ENCODE measurements around the gene FBXL3.

The FBXL3 gene

DNA sequence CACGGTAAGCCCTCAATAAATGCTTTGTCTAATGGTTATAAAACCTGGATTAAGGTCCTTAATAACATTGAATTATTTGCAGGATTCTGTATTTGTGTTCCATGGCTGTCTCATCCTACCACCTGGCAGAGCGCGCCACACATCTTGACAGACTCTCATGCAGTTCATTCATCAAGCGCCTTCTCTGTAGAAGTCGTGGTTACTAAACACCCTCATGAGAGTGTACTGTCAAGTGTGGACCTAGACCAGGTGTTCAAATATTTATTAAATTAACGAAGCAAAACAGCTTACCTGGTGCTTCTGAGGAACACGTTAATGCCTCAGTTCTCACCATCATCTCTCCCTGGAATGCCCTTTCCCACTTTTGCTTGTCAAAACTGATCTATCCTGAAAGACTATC is 13.1 kb upstream of the FBXL3 start:
- Histone ChIP-seq H3K4me3 (ENCODE audit: low read length) (no peak overlapping the region), H3K9me3 (ENCODE audit: low read length) (no peaks in the 10 kb centered on the region), H3K27me3 (ENCODE audit: insufficient read depth, low read length) (no peaks in the 10 kb centered on the region), H3K36me3 (ENCODE audit: insufficient read depth, low read length) (peaks cover 8% of the 10 kb centered on the region), H3K4me1 (ENCODE audit: insufficient read depth, low read length) (no peaks in the 10 kb centered on the region), H2AFZ (ENCODE audit: low read depth, low read length) (no peak overlapping the region)

GRCh38 chr13:77038907-77039480 is 12.0 kb upstream of the FBXL3 start:
- Histone ChIP-seq H3K9me3 (ENCODE audit: low read length) (no peaks in the 10 kb centered on the region), H2AFZ (ENCODE audit: low read depth, low read length) (no peak overlapping the region), H3K27me3 (ENCODE audit: insufficient read depth, low read length) (no peaks in the 10 kb centered on the region), H3K4me3 (ENCODE audit: low read length) (no peak overlapping the region), H3K4me1 (ENCODE audit: insufficient read depth, low read length) (no peaks in the 10 kb centered on the region), H3K36me3 (ENCODE audit: insufficient read depth, low read length) (no peaks in the 10 kb centered on the region)

DNA sequence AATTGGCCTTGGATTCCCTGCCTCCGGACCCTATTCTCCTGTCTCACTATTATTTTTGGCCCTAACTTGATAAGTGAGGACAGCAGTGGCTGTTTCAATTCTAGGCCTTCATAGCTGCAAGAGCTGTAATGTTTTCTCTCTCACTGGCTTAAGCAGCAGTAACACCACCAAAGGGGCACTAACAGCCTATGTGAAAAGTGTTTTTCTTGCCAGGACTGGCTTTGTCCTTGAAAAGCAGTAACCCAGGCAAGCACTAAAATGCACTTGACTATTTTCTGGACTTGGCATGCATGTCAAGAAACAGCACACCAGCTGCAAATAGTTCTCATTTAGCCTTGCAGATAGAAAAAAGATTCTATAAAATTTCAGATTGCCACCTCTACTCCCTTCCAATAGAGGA is 9.3 kb upstream of the FBXL3 start:
- Histone ChIP-seq H3K4me1 (ENCODE audit: insufficient read depth, low read length) (no peaks in the 10 kb centered on the region), H3K27me3 (ENCODE audit: insufficient read depth, low read length) (no peaks in the 10 kb centered on the region), H3K36me3 (ENCODE audit: insufficient read depth, low read length) (no peaks in the 10 kb centered on the region), H3K4me3 (ENCODE audit: low read length) (no peak overlapping the region), H3K9me3 (ENCODE audit: low read length) (no peaks in the 10 kb centered on the region), H2AFZ (ENCODE audit: low read depth, low read length) (no peak overlapping the region)

DNA sequence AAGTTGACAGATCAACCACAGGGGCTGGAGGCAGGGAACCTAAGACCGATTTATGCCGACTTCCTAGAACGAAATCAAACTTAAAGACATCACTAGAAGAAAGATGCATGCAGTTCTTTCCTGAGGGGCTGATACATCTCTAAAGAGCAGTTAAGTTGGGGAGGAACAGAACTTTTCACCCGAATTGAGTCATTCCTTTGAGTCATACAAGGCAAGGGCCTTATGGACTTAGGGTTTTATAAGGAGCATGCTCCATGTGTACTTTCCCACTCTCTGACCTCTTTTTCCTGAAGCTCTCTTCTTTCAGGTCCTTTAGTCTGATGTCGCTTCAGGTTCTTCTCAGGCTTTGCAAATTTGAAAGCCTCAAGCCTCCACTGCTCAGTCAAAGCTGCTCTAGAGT is 7.9 kb upstream of the FBXL3 start:
- Histone ChIP-seq H3K27me3 (ENCODE audit: insufficient read depth, low read length) (no peaks in the 10 kb centered on the region), H3K4me3 (ENCODE audit: low read length) (no peak overlapping the region)

GRCh38 chr13:77033717-77034302 is 6.9 kb upstream of the FBXL3 start:
- H3K36me3 ChIP-seq (ENCODE audit: insufficient read depth, low read length): no peaks in the 10 kb centered on the region

More for the DNA sequence above, 7.9 kb upstream of the FBXL3 start:
- no peaks in the 10 kb centered on the region for H3K4me1 ChIP-seq (ENCODE audit: insufficient read depth, low read length)
- no peaks in the 10 kb centered on the region for H3K36me3 ChIP-seq (ENCODE audit: insufficient read depth, low read length)
- no peaks in the 10 kb centered on the region for H3K9me3 ChIP-seq (ENCODE audit: low read length)
- H2AFZ ChIP-seq (ENCODE audit: low read depth, low read length): no peak overlapping the region

DNA sequence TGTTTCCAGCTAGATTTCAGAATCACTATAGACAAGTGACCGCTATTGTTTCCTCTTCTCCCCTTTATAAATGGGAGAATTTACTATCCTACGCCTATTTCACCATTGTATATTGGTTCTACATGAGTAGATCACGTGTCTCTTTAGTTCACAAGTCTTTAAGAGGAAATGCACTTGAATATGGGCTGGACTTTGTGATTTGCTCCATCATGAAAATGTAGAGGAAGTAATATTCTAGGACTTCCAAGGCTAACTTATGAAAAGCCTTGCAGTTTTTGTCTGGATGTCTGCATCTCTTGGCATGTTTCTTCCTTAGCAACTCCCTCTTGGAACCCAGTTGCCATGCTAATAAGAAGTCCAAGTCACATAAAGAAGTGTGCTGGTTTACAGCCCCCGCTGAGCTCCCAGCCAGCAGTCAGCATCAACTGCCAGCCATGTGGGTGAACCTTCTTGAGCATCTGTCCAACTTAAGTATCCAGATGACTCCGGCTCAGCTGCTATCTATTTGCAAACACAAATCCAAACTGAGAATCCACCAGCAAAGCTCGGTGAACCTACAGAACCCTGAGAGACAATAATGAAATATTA is 4.8 kb upstream of the FBXL3 start:
- Histone ChIP-seq H3K36me3 (ENCODE audit: insufficient read depth, low read length) (no peaks in the 10 kb centered on the region), H3K9me3 (ENCODE audit: low read length) (no peaks in the 10 kb centered on the region), H3K27me3 (ENCODE audit: insufficient read depth, low read length) (no peaks in the 10 kb centered on the region), H3K4me3 (ENCODE audit: low read length) (no peak overlapping the region), H3K4me1 (ENCODE audit: insufficient read depth, low read length) (peaks cover 11% of the 10 kb centered on the region), H2AFZ (ENCODE audit: low read depth, low read length) (no peak overlapping the region)

More at GRCh38 chr13:77033717-77034302, 6.9 kb upstream of the FBXL3 start:
- H3K9me3 ChIP-seq (ENCODE audit: low read length): no peaks in the 10 kb centered on the region
- no peaks in the 10 kb centered on the region for H3K27me3 ChIP-seq (ENCODE audit: insufficient read depth, low read length)
- H3K4me3 ChIP-seq (ENCODE audit: low read length): no peak overlapping the region
- no peak overlapping the region for H2AFZ ChIP-seq (ENCODE audit: low read depth, low read length)
- no peaks in the 10 kb centered on the region for H3K4me1 ChIP-seq (ENCODE audit: insufficient read depth, low read length)

GRCh38 chr13:77029436-77029835 is 2.5 kb upstream of the FBXL3 start:
- H3K27me3 ChIP-seq (ENCODE audit: insufficient read depth, low read length): no peaks in the 10 kb centered on the region
- no peaks in the 10 kb centered on the region for H3K36me3 ChIP-seq (ENCODE audit: insufficient read depth, low read length)
- H3K9me3 ChIP-seq (ENCODE audit: low read length): no peaks in the 10 kb centered on the region
- peaks cover 24% of the 10 kb centered on the region for H3K4me1 ChIP-seq (ENCODE audit: insufficient read depth, low read length)
- no peak overlapping the region for H3K4me3 ChIP-seq (ENCODE audit: low read length)
- no peak overlapping the region for H2AFZ ChIP-seq (ENCODE audit: low read depth, low read length)

DNA sequence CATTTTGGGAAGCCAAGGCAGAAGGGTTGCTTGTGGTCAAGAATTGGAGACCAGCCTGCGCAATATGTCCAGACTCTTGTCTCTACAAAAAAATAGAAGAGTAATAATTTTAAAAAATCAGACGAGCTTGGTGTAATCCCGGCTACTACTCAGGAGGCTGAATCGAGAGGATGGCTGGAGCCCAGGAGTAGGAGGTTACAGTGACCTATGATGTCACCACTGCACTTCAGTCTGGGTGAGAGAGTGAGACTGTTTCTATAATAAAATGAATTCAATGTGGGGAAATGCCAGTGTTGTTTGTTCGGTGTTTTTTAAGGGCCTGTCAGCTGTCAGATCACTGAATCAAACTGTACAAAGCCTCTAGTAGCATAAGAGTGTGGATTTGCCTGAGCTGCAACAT is 1.2 kb upstream of the FBXL3 start:
- H3K9me3 ChIP-seq (ENCODE audit: low read length): no peaks in the 10 kb centered on the region
- no peaks in the 10 kb centered on the region for H3K27me3 ChIP-seq (ENCODE audit: insufficient read depth, low read length)
- peaks cover 3% of the 10 kb centered on the region for H3K36me3 ChIP-seq (ENCODE audit: insufficient read depth, low read length)
- peaks cover 34% of the 10 kb centered on the region for H3K4me1 ChIP-seq (ENCODE audit: insufficient read depth, low read length)
- H3K4me3 ChIP-seq (ENCODE audit: low read length): peak overlapping the region; percentile 69
- peak overlapping the region; percentile 80 for H2AFZ ChIP-seq (ENCODE audit: low read depth, low read length)

DNA sequence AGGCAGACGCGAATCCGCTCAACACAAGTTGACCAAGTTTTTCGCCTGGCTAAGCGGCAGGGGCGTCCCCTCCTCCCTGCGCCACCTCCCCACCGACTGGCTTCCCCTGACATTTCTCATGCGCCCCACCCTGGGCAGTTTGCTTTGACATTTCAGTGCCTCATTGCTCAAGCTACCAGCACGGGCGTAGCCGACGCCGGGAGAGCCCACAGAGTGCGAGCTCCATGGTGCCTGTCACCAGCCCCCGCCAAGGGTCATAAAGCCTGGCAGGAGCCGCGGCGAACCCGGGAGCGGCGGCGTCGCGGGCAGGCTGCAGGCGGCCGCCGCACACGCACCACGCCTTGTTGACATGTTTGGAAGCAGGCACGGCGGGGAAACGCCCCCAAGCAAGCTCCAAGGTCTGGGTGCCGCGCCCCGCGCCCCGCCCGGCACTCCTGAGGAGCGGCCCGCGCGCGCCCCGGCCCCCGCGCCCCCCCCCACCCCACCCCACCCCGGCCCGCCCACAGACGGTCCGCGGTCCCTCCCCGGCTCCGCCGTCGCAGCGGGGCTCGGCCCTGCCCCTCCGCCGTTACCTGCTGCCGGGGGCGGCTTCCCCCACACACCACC is 601 bp downstream of the FBXL3 start:
- Histone ChIP-seq H3K27me3 (ENCODE audit: insufficient read depth, low read length) (no peaks in the 10 kb centered on the region), H3K4me1 (ENCODE audit: insufficient read depth, low read length) (peaks cover 34% of the 10 kb centered on the region), H3K4me3 (ENCODE audit: low read length) (peak overlapping the region; percentile 69), H3K9me3 (ENCODE audit: low read length) (no peaks in the 10 kb centered on the region), H3K36me3 (ENCODE audit: insufficient read depth, low read length) (peaks cover 8% of the 10 kb centered on the region), H2AFZ (ENCODE audit: low read depth, low read length) (peak overlapping the region; percentile 78)

DNA sequence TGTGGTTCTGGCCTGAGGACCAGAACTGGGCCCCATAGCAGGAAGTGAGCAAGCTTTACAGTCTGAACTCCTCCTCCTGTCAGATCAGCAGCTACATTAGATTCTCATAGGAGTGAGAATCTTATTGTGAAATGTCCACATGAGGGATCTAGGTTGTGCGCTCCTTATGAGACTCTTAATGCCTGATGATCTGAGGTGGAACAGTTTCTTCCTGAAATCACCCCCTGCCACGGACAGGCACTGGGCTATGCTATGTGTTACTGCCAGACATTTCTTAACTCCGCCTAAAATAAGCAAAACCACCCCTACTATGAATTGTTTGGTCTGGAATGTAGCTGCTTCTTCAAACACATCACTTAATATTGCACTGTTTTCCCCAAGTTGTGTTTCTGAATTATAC is 4.6 kb downstream of the FBXL3 start:
- no peaks in the 10 kb centered on the region for H3K27me3 ChIP-seq (ENCODE audit: insufficient read depth, low read length)
- H3K9me3 ChIP-seq (ENCODE audit: low read length): no peaks in the 10 kb centered on the region
- H3K4me1 ChIP-seq (ENCODE audit: insufficient read depth, low read length): peaks cover 23% of the 10 kb centered on the region
- no peak overlapping the region for H2AFZ ChIP-seq (ENCODE audit: low read depth, low read length)
- H3K36me3 ChIP-seq (ENCODE audit: insufficient read depth, low read length): peaks cover 25% of the 10 kb centered on the region
- no peak overlapping the region for H3K4me3 ChIP-seq (ENCODE audit: low read length)

DNA sequence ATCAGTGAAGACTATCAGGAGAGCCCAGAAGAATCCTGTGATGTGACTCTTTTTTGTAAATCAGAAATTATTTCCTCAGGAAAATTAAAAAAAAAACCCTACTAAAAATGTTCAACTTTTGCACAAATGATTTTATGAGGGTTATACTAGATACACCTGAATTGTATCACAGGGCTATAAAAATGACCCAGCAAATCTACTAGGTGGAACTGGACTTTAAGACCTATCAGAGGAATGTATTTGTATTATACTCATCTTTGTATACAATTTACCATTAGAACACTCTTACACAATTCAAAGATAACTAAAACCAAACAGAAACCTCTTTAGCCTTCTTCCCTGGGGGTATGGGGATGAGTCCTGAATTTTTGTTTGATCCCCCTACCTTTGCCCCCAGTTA is 7.2 kb downstream of the FBXL3 start:
- Histone ChIP-seq H3K4me3 (ENCODE audit: low read length) (no peak overlapping the region), H2AFZ (ENCODE audit: low read depth, low read length) (no peak overlapping the region), H3K27me3 (ENCODE audit: insufficient read depth, low read length) (no peaks in the 10 kb centered on the region), H3K36me3 (ENCODE audit: insufficient read depth, low read length) (peaks cover 51% of the 10 kb centered on the region), H3K9me3 (ENCODE audit: low read length) (no peaks in the 10 kb centered on the region), H3K4me1 (ENCODE audit: insufficient read depth, low read length) (peaks cover 13% of the 10 kb centered on the region)

GRCh38 chr13:77016888-77017623 is 9.9 kb downstream of the FBXL3 start:
- Histone ChIP-seq H3K27me3 (ENCODE audit: insufficient read depth, low read length) (no peaks in the 10 kb centered on the region), H3K9me3 (ENCODE audit: low read length) (peaks cover 3% of the 10 kb centered on the region), H3K4me3 (ENCODE audit: low read length) (no peak overlapping the region), H3K4me1 (ENCODE audit: insufficient read depth, low read length) (no peaks in the 10 kb centered on the region), H3K36me3 (ENCODE audit: insufficient read depth, low read length) (peaks cover 71% of the 10 kb centered on the region), H2AFZ (ENCODE audit: low read depth, low read length) (no peak overlapping the region)

GRCh38 chr13:77016251-77016812 is 10.6 kb downstream of the FBXL3 start:
- Histone ChIP-seq H2AFZ (ENCODE audit: low read depth, low read length) (no peak overlapping the region), H3K9me3 (ENCODE audit: low read length) (peaks cover 3% of the 10 kb centered on the region), H3K4me3 (ENCODE audit: low read length) (no peak overlapping the region), H3K4me1 (ENCODE audit: insufficient read depth, low read length) (no peaks in the 10 kb centered on the region), H3K36me3 (ENCODE audit: insufficient read depth, low read length) (peaks cover 73% of the 10 kb centered on the region), H3K27me3 (ENCODE audit: insufficient read depth, low read length) (no peaks in the 10 kb centered on the region)
